ENCODE data around the gene HIPK4.

GRCh38 chr19:40417643-40417981 lies 27.6 kb upstream of the HIPK4 start:
- TF ChIP-seq SP1 (IDR thresholded peaks at IDR 0.05) (no peak), CTCF (IDR thresholded peaks at IDR 0.05; ENCODE audit: low read depth, low read length, missing input control) (no peak), GABPA (IDR thresholded peaks at IDR 0.05 in 1 of 2, conservative IDR thresholded peaks at IDR 0.05 in 1 of 2) (no peak), JUND (IDR thresholded peaks at IDR 0.05) (no peak), RAD21 (IDR thresholded peaks at IDR 0.05) (no peak), ZBTB33 (IDR thresholded peaks at IDR 0.05) (no peak)

All from liver (tissue), 3 donors.